K562 (cell line): ENCODE results near the gene ECM1. TPM values are rescaled to one million over a fixed set of nuclear protein-coding genes. Genes with fewer than 3 reads are reported as not detected.
A peak's percentile ranks its signal among the peaks of the same experiment; 100 is the strongest.

Source experiments
- E2F3 ChIP-seq: fragments of 250-450 bp; sonication (Bioruptor Pico); IDR thresholded peaks from 2 replicates; pipeline ENCODE4 v1.4.0; 2020; ENCODE audit warnings: mild to moderate bottlenecking
- FOSL1 ChIP-seq: fragments of 200-800 bp; sonication (Bioruptor generic); conservative IDR thresholded peaks from 2 replicates; pipeline ENCODE4 v1.6.1; 2016; ENCODE audit warnings: missing genetic modification characterization, missing compliant biosample characterization
- HMGN3 ChIP-seq: IDR thresholded peaks from 2 replicates; pipeline ENCODE4 v1.6.1; 2011; ENCODE audit warnings: borderline replicate concordance, low read depth, mild to moderate bottlenecking, mixed read lengths, low read length; ENCODE audit not compliant: insufficient read length; ENCODE audit errors: extremely low read depth
- MAFG ChIP-seq: fragments of 450-650 bp; conservative IDR thresholded peaks from 2 replicates; pipeline ENCODE4 v1.6.1; 2016; ENCODE audit warnings: missing genetic modification characterization, missing compliant biosample characterization
- MED1 ChIP-seq: sonication (generic); formaldehyde crosslinking; IDR thresholded peaks from 2 replicates; pipeline ENCODE4 v1.8.1; 2023; ENCODE audit warnings: missing genetic modification reagents, borderline replicate concordance
- NELFE ChIP-seq: IDR thresholded peaks from 2 replicates; pipeline ENCODE4 v1.6.1; 2011; ENCODE audit warnings: mild to moderate bottlenecking; ENCODE audit not compliant: insufficient read depth, insufficient read length
- PHB2 ChIP-seq: fragments of 450-650 bp; IDR thresholded peaks from 2 replicates; pipeline ENCODE4 v1.6.1; 2017; ENCODE audit warnings: low read depth
- PHF20 ChIP-seq: fragments of 450-650 bp; IDR thresholded peaks from 2 replicates; pipeline ENCODE4 v1.6.1; 2018; ENCODE audit not compliant: partially characterized antibody
- RUNX1 ChIP-seq: sonication (generic); IDR thresholded peaks from 2 replicates; pipeline ENCODE4 v1.6.1; 2016; ENCODE audit warnings: antibody characterized with exemption, low read depth
- SMAD1 ChIP-seq: fragments of 150-350 bp; IDR thresholded peaks from 2 replicates; pipeline ENCODE4 v1.6.1; 2014; ENCODE audit warnings: low read length, low read depth; ENCODE audit not compliant: partially characterized antibody
- TEAD1 ChIP-seq, 2 experiments: fragments of 450-650 bp in 1 of 2; sonication (generic) in 1 of 2; formaldehyde crosslinking; IDR thresholded peaks; 2 replicates each; pipeline versions ENCODE4 v1.4.0 to v1.8.0; 2020 to 2022; ENCODE audit warnings: mild to moderate bottlenecking in 2 of 2, missing genetic modification reagents in 1 of 2
- polyA plus RNA-seq, 8 experiments: library from polyadenylated mRNA; depleted of rRNA in 4 of 8; stranded (reverse) in 5 of 8; unstranded in 3 of 8; fragments of >200 nt; fragmentation: Nextera tagmentation in 2 of 8; fragmentation: Illumina TruSeq in 1 of 8; extraction: Ambion mirVana in 2 of 8; extraction: Trizol in 1 of 8; gene quantifications; 2 replicates each; pipeline versions ENCODE4 v1.2.1 to v1.2.3, GENCODE V29; 2011 to 2014; ENCODE audit warnings: inconsistent platforms in 1 of 8, missing spikeins in 1 of 8
- total RNA-seq, 7 experiments: library from RNA; depleted of rRNA in 6 of 7; stranded (reverse); fragments of >200 nt in 6 of 7; fragmentation: Illumina TruSeq in 2 of 7; extraction: Trizol in 2 of 7; gene quantifications; 2 replicates each; pipeline versions ENCODE4 v1.2.1 to v1.2.3, GENCODE V29; 2011 to 2021; ENCODE audit warnings: low replicate concordance in 1 of 7
- TF ChIP-seq, protein P1 (sequence below): fragments of 450-650 bp; formaldehyde crosslinking; IDR thresholded peaks from 2 replicates; pipeline ENCODE4 v1.4.0; 2020; ENCODE audit warnings: mild to moderate bottlenecking, mixed read lengths
- TF ChIP-seq, protein P2 (sequence below): IDR thresholded peaks from 2 replicates; pipeline ENCODE4 v1.6.1; 2012; ENCODE audit warnings: low read depth, low read length, improper control_type of control experiment, borderline replicate concordance
- TF ChIP-seq, protein P3 (sequence below): fragments of 200-800 bp; sonication (Bioruptor generic); IDR thresholded peaks from 2 replicates; pipeline ENCODE4 v1.6.1; 2017; ENCODE audit warnings: missing genetic modification characterization, missing compliant biosample characterization
- TF ChIP-seq, protein P4 (sequence below): fragments of 450-650 bp; IDR thresholded peaks from 2 replicates; pipeline ENCODE4 v1.6.1; 2017; ENCODE audit warnings: mild to moderate bottlenecking, moderate library complexity
- TF ChIP-seq, protein P5 (sequence below): IDR thresholded peaks from 3 replicates; pipeline ENCODE4 v1.6.1; 2011; ENCODE audit warnings: borderline replicate concordance, mild to moderate bottlenecking, moderate library complexity; ENCODE audit not compliant: insufficient read length; ENCODE audit errors: extremely low read depth

ECM1 gene
- total and polyA plus RNA-seq, 9 of the 15 experiments (the other 6 are each of a cell fraction or from before 2014, with no cell fraction given), result 6.6 to 52.2 (median 12.8) TPM

DNA sequence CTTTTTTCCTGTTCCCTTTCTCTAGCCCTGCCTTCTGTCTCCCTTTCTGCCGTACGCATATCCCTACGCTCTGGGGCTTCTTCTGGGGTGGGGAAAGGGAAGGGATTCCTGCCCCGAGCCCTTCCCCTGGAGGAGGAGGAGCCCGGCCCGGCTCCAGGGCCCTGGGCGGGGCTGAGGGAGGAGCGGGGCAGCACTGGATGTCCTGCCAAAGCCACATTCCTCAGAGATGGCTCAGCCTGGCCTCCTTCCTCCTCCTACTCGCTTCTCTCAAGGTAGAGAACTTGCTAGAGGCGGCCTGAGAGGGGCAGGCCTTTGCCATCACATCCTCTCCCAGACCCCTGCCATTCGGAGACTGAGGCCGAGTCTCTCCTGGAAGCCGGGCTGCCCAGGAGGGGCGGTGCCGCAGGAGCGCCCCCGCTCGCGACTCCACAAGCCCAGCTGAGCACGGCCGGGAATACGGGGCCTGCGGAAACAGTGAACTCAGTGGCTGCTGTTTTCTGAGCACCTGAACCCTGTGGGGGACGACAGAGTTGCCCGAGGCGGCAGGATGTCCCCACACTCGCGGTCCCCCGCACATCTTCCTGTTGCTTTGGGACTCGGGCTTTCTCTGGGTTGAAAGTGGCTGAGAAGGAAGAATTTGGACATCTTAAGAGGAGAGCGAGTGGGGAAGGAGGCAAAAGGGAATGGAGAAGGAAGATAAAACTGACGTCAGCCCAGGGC lies 53.5 kb downstream of the ECM1 start (continued):
- TF ChIP-seq, protein P1, sequence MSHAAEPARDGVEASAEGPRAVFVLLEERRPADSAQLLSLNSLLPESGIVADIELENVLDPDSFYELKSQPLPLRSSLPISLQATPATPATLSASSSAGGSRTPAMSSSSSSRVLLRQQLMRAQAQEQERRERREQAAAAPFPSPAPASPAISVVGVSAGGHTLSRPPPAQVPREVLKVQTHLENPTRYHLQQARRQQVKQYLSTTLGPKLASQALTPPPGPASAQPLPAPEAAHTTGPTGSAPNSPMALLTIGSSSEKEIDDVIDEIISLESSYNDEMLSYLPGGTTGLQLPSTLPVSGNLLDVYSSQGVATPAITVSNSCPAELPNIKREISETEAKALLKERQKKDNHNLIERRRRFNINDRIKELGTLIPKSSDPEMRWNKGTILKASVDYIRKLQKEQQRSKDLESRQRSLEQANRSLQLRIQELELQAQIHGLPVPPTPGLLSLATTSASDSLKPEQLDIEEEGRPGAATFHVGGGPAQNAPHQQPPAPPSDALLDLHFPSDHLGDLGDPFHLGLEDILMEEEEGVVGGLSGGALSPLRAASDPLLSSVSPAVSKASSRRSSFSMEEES (CRISPR knock-in tag), result no peak
- TF ChIP-seq HMGN3 (peak; percentile 72), PHB2 (no peak), E2F3 (0 out of 2 replicates have a peak, but pooled peaks have one; percentile 16), MED1 (no peak), PHF20 (no peak), FOSL1 (peak; percentile 94), RUNX1 (no peak), SMAD1 (no peak), NELFE (no peak), TEAD1 (CRISPR knock-in tag; IDR thresholded peaks at IDR 0.05) (peak; percentile 90 to 96), MAFG (no peak)
- TF ChIP-seq, protein P2, sequence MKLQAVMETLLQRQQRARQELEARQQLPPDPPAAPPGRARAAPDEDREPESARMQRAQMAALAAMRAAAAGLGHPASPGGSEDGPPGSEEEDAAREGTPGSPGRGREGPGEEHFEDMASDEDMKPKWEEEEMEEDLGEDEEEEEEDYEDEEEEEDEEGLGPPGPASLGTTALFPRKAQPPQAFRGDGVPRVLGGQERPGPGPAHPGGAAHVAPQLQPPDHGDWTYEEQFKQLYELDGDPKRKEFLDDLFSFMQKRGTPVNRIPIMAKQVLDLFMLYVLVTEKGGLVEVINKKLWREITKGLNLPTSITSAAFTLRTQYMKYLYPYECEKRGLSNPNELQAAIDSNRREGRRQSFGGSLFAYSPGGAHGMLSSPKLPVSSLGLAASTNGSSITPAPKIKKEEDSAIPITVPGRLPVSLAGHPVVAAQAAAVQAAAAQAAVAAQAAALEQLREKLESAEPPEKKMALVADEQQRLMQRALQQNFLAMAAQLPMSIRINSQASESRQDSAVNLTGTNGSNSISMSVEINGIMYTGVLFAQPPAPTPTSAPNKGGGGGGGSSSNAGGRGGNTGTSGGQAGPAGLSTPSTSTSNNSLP, result no peak
- TF ChIP-seq, protein P3, sequence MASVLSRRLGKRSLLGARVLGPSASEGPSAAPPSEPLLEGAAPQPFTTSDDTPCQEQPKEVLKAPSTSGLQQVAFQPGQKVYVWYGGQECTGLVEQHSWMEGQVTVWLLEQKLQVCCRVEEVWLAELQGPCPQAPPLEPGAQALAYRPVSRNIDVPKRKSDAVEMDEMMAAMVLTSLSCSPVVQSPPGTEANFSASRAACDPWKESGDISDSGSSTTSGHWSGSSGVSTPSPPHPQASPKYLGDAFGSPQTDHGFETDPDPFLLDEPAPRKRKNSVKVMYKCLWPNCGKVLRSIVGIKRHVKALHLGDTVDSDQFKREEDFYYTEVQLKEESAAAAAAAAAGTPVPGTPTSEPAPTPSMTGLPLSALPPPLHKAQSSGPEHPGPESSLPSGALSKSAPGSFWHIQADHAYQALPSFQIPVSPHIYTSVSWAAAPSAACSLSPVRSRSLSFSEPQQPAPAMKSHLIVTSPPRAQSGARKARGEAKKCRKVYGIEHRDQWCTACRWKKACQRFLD (CRISPR knock-in tag), result no peak
- TF ChIP-seq, protein P4, sequence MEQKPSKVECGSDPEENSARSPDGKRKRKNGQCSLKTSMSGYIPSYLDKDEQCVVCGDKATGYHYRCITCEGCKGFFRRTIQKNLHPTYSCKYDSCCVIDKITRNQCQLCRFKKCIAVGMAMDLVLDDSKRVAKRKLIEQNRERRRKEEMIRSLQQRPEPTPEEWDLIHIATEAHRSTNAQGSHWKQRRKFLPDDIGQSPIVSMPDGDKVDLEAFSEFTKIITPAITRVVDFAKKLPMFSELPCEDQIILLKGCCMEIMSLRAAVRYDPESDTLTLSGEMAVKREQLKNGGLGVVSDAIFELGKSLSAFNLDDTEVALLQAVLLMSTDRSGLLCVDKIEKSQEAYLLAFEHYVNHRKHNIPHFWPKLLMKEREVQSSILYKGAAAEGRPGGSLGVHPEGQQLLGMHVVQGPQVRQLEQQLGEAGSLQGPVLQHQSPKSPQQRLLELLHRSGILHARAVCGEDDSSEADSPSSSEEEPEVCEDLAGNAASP, result no peak
- TF ChIP-seq, protein P5, sequence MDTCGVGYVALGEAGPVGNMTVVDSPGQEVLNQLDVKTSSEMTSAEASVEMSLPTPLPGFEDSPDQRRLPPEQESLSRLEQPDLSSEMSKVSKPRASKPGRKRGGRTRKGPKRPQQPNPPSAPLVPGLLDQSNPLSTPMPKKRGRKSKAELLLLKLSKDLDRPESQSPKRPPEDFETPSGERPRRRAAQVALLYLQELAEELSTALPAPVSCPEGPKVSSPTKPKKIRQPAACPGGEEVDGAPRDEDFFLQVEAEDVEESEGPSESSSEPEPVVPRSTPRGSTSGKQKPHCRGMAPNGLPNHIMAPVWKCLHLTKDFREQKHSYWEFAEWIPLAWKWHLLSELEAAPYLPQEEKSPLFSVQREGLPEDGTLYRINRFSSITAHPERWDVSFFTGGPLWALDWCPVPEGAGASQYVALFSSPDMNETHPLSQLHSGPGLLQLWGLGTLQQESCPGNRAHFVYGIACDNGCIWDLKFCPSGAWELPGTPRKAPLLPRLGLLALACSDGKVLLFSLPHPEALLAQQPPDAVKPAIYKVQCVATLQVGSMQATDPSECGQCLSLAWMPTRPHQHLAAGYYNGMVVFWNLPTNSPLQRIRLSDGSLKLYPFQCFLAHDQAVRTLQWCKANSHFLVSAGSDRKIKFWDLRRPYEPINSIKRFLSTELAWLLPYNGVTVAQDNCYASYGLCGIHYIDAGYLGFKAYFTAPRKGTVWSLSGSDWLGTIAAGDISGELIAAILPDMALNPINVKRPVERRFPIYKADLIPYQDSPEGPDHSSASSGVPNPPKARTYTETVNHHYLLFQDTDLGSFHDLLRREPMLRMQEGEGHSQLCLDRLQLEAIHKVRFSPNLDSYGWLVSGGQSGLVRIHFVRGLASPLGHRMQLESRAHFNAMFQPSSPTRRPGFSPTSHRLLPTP, result no peak
